NB4 (cell line): ENCODE measurements around the gene TMCC1.

Experiments
- DNase-seq: peaks from one replicate; pipeline ENCODE4 v3.0.0; 2010; ENCODE audit warnings: low read depth
- H3K4me3 ChIP-seq: one replicate; pipeline ENCODE4 v1.5.1; 2011; ENCODE audit warnings: mild to moderate bottlenecking, low read depth, low read length, moderate library complexity
- CTCF ChIP-seq: IDR thresholded peaks from one replicate; pipeline ENCODE4 v1.5.1; 2012; ENCODE audit warnings: low read depth, low read length
- MAX ChIP-seq: IDR thresholded peaks from 2 replicates; pipeline ENCODE4 v1.6.1; 2011; ENCODE audit warnings: low read depth, low read length
- MYC ChIP-seq: IDR thresholded peaks from 2 replicates; pipeline ENCODE4 v1.6.1; 2011; ENCODE audit warnings: low read depth, low read length
- POLR2A ChIP-seq: IDR thresholded peaks from 2 replicates; pipeline ENCODE4 v1.6.1; 2011; ENCODE audit warnings: mild to moderate bottlenecking; ENCODE audit not compliant: insufficient read length; ENCODE audit errors: extremely low read depth

Gene TMCC1

GRCh38 chr3:129622933-129623332, 270.6 kb downstream of the TMCC1 start:
- TF ChIP-seq CTCF (no peak), MYC (no peak), MAX (no peak), POLR2A (no peak)
- DNase-seq: no peak
- no peak overlapping the region for H3K4me3 ChIP-seq

GRCh38 chr3:129622226-129622874, 271.2 kb downstream of the TMCC1 start:
- H3K4me3 ChIP-seq: no peak overlapping the region
- no peak for DNase-seq
- TF ChIP-seq MAX (no peak), CTCF (no peak), MYC (no peak), POLR2A (no peak)

DNA sequence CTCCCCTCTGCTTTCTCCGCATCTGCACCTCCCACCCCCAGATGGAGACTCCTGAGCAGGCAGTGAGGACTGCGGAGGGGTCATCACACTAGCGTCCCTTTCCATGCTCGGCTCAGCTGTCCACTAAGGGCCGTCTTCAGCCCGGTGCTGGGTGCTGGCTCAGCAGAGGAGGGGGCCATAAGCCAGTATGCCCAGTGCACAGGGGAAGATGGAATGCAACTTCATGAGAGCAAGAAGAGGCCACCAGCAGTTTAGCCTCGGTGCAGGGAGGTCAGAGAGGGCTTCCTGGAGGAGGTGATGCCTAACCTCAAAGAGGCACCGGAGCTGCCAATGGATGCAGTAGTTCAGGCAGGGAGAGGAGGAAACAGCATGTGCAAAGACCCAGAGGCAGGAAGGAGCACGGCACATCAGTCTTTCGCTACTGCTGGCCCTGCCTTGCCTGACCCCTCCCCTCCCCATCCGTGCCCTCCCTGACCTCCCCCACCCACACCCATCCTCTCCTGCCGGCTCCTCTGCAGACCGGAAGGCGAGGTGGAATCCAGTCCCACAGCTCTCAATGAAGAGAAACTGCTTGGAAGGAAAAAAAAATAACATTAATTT, 271.8 kb downstream of the TMCC1 start:
- TF ChIP-seq MYC (no peak), CTCF (no peak), POLR2A (no peak), MAX (no peak)
- no peak for DNase-seq
- no peak overlapping the region for H3K4me3 ChIP-seq

GRCh38 chr3:129620828-129621559, 272.5 kb downstream of the TMCC1 start:
- no peak for TF ChIP-seq POLR2A
- TF ChIP-seq CTCF: no peak
- no peak for TF ChIP-seq MYC
- no peak for TF ChIP-seq MAX
- no peak overlapping the region for H3K4me3 ChIP-seq
- DNase-seq: no peak

DNA sequence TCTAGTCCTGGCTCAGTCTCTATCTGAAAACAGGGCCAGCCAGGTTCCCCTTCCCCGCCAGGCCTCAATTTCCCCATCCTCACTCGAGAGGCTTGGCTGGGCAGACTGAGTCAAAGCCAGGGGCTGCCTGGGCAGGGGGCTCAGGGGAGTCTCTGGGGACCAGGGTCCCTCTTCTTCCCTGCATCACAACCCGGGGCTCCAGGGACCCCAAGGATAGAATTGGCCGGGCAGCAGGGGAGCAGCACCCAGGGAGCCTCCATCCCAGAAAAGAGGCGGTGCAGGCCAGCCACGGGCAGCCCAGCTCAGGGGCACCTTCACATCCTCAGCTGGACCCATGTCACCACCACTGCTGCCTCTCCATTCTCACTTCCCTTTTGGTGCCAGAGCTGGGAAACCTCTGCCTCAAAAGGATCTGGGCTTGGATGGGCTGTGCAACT, 273.8 kb downstream of the TMCC1 start:
- DNase-seq: peak; percentile 25
- TF ChIP-seq POLR2A: no peak
- no peak for TF ChIP-seq MYC
- no peak for TF ChIP-seq MAX
- no peak for TF ChIP-seq CTCF
- H3K4me3 ChIP-seq: no peak overlapping the region
